HG02840 (cell line): ENCODE results near the gene OSR1.
"Not testable (repeated sequence)": the region's sequence is repeated elsewhere in the genome, so short reads cannot be mapped to it uniquely, and the experiment has no call there.

ENCODE experiments used
- ATAC-seq: cut with Tn5 transposase; IDR thresholded peaks from one replicate; pipeline ENCODE4 v1.9.1; 2021; ENCODE audit warnings: mild to moderate bottlenecking, moderate library complexity, moderate number of reproducible peaks; ENCODE audit not compliant: unreplicated experiment, low FRiP score

The OSR1 gene

DNA sequence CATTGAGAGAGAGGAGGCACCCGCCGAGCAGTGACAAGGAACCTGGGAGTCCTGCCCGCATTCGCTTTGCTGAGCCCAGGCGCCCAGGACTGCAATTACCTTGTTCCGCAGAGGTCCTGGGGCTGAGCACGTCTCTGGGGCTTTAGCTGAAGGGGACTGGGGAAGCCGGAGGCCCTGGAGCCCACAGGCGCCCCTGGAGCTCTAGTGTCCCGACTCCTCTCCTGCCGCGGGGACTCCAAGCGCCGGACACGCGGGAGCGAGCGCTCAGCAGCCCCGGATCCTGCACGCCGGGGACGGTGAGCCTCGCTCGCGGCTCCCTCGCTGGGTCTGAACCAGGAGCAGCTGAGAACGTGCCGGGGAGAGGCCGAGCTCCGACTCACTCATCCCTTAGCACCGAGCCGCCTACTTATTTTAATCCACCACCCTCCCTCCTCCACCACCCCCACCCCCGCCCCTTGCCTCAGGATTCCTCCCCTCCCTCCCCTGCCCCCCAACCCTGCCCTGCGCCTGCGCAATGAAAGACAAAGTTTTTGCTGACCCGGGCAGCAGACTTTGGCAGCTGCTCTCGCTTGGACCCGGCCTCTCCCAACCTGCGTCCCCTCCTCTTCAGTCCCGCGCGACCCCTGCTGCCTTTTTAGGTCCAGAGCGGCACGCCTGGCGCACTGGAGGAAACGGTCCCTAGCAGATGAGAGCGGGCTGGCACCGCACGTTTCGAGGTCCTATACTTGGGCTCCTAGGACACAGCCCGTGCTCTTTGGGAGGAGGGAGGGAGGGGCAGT lies at the start of gene OSR1:
Gene OSR1 (minus strand): TSS at position 382 of the 779 bp plus-strand sequence. CDS start 4,818 bp downstream, outside the sequence.
- no peak for ATAC-seq

GRCh38 chr2:19403785-19404184 lies 45.4 kb upstream of the OSR1 start:
- no peak for ATAC-seq

DNA sequence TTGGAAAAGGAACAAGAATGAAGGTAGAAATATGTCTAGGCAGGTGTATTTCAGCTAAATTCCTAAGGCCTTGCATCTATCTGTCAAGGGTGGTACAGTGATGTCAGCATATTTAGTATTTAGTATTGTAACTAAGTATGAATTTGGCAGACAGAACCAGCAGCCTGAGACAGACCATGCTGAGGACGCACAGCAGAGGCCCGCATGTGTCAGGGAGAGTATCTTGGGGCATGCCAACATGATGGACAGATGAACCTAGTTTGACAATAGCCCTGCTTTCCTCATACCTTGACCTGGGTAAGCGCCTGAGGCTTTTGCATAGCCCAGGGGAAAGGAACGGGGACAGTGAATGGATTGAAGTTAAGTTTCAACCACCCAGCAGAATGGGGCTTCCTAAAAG lies 33.8 kb upstream of the OSR1 start:
- ATAC-seq: no peak

- ATAC-seq: not testable (repeated sequence)
Observed at GRCh38 chr2:19389469-19389868, 31.0 kb upstream of the OSR1 start.

DNA sequence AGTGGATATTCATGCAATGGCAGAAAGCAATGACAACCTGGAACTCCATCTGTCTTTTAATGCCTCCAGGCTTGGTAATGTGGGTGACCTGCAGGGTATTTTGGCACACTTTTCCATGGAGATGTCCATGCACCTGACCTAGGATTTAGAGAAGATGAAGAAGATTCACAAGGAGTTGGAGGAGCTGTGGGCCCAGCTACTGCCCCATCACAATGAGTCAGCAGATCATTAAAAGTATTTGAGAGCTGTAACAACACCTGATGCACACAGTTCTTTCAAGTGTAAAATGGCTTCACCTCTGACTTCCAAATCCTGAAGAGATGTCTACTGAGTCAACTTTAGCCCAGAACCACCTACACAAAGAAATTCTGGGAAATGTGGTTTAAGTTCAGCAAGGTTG lies 22.1 kb upstream of the OSR1 start:
- no peak for ATAC-seq

- no peak for ATAC-seq
Observed at GRCh38 chr2:19378939-19379338, 20.5 kb upstream of the OSR1 start.

DNA sequence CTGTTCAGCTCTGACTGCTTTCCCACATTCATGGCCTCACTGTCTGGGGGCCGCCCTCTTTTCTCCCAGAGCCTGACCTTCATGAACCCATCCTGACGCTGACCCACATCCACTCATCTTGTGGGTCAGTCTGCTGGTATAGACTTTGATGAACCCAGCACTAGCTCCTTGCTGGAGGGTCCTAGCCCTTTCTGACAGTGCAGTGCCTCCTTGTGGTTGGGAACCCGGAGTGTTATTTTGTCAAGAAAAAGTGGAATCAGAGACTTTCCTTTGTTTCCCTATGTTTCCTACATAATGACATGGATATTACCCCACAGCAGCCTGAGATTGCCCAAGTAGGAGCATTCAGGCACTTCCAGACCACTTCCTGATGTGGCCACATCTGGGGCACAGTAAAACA lies 19.3 kb upstream of the OSR1 start:
- no peak for ATAC-seq

GRCh38 chr2:19373352-19373751 lies 14.9 kb upstream of the OSR1 start:
- ATAC-seq: no peak

- ATAC-seq: no peak
Observed at GRCh38 chr2:19371996-19372582, 13.7 kb upstream of the OSR1 start.

- ATAC-seq: no peak
Observed at GRCh38 chr2:19369341-19369955, 11.0 kb upstream of the OSR1 start.

GRCh38 chr2:19368760-19369159 lies 10.3 kb upstream of the OSR1 start:
- ATAC-seq: no peak

DNA sequence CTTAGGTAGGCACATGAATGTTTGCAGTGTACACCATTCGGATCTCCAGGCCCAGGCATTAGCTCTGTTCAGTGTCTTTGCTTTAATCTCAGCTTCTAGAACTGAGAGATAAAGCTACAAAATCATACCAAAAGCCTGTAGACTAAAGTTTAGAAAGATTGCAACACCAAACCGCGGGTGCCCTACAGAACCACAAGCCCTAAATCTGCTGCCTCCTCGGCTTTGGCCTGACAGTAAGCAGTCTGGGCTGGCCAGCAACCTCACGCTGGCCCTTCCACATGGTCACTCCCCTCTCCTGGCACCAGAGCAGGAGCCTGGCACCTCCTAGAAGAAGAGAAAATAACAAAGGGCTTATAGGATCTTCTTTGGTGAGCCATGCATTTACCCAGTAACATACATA lies 8.9 kb upstream of the OSR1 start:
- no peak for ATAC-seq

DNA sequence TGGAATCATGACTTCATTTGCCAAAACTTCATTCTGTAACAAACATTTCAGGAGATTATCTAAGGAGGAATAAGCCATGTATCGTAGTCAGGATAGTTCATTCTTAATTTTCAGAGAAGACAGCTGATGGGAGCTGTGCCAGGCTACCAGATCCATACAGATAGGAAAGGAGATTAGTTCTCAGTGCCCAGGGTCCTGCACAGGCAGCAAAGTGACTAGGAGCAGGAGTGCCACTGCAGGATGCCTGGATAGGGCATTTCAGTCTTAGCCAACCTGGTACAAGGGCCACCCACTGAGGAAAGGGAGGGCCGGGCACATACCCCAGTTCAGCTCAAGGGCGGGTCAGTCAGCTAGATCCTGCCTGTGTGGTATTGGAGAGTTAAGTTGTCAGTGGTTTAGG lies 6.7 kb upstream of the OSR1 start:
- no peak for ATAC-seq

- no peak for ATAC-seq
Observed at GRCh38 chr2:19364014-19364413, 5.6 kb upstream of the OSR1 start.

- ATAC-seq: no peak
Observed at GRCh38 chr2:19363474-19363778, 5.0 kb upstream of the OSR1 start.

- peak; percentile 45 for ATAC-seq
Observed at GRCh38 chr2:19362755-19363473, 4.5 kb upstream of the OSR1 start.

- no peak for ATAC-seq
Observed at GRCh38 chr2:19362094-19362754, 3.8 kb upstream of the OSR1 start.

DNA sequence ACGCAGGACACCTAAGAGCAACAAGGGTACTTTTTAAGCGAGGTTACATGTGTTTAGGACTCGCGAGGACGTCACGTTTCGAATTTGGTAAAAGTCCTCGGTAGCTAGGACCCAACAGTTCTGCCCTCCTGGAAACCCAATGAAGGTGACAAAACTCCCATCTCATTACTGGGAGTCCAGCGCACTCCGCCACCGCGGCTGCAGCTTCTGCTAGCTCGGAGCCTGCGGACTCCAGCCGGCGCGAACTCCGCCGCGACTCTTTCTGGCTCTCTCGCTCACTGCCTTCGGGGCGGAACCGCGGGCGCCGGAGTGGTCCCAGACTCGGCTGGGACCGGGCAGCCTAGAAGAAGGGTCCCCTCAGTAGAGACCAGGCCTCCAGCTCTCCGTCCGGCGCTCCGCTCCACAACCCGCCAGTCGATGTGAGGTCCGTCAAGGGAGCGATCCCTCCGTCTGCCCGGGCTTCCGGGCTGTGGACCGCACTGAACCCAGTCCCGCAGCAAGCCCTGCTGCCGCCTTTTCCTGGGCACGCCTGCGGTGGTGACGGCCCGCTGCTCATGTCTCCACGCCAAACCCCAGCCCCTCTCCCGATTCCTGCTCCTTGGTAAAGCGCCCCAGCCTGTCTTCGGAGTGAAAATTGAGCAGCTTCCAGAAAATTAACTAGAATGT lies 3.0 kb upstream of the OSR1 start:
- ATAC-seq: no peak

DNA sequence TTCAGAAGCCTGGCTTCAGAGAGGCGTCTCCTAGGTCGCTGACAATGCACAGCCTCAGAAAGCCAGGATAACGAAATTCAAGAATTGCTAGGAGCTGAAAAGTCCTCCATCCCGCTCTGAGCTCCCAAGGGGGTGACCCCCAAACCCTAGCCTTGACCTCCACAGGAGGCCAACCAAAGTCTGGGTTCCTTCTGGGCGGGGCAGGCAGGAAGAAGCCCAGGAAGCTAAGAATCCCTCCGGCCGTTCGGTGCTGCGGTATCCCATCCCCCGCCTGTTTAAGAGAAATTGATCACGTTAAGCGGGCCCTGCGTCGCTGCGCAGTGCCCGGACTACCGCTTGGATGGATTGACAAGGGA lies 2.5 kb upstream of the OSR1 start:
- ATAC-seq: no peak

DNA sequence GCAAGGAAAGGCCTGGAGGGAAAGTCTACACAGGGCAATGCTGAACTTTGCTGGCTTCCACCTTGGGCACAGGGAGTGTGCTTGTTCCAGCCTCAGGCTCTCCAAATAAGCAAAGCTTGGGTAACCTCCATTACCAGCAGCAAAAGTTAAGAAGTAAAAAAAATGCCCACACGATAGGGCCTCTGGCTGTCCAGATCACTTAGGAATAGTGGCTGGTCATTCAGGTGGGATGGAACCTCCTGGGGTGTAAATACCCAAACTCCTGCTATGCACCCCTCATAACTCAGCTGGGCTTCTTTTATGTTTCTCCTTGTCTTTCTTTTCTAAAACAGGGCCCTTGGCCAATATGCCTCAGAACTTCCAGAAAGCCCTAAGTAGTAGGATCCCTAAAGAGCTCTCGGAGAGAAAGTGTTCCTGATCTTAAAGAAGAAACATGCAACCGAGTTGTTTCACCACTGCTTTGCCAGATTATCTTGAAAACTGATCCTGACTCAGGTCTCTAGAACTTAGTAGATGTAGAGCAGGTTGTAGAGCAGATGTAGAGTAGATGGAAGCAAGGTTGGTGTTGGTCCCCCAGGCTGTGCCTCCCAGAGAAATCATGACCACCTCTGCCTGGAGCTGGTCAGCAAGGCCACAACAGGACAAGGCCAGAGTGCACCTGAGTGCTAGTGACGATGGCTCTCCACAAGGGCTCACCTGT lies 2.0 kb upstream of the OSR1 start:
- no peak for ATAC-seq
